Activated T-helper 1 cell treated with anti-CD3 and anti-CD28 coated beads, Interleukin-12 subunit alpha, Interleukin-12 subunit beta, Interleukin-2, Interleukin-4 antibody, amounts not matched to agents 30 ng/mL and 10 ng/mL and 1 ng/mL, durations not matched to agents 14 hours and 24 hours and 36 hours (primary cell): ENCODE data around the gene ABCD2. TPM values are rescaled to one million over a fixed set of nuclear protein-coding genes. Genes with fewer than 3 reads are reported as not detected.
A peak's percentile ranks its signal among the peaks of the same experiment; 100 is the strongest.

Experiments used
- DNase-seq: peaks from one replicate; pipeline ENCODE4 v3.0.0; 2021; ENCODE audit warnings: low spot score
- H3K27ac Mint-ChIP-seq: one replicate; pipeline ENCODE4 v1.8.0; 2021; ENCODE audit warnings: mild to moderate bottlenecking, mixed read lengths
- H3K27me3 Mint-ChIP-seq: one replicate; pipeline ENCODE4 v1.8.0; 2022; ENCODE audit warnings: mild to moderate bottlenecking, moderate library complexity, mixed read lengths; ENCODE audit not compliant: insufficient read depth
- H3K36me3 Mint-ChIP-seq: one replicate; pipeline ENCODE4 v1.8.0; 2021; ENCODE audit warnings: low read depth, mixed read lengths
- H3K4me1 Mint-ChIP-seq: one replicate; pipeline ENCODE4 v1.8.0; 2021; ENCODE audit warnings: low read depth, mixed read lengths
- H3K4me3 Mint-ChIP-seq: one replicate; pipeline ENCODE4 v1.8.0; 2021; ENCODE audit warnings: mild to moderate bottlenecking, moderate library complexity, mixed read lengths
- H3K9me3 Mint-ChIP-seq: one replicate; pipeline ENCODE4 v1.8.0; 2021; ENCODE audit warnings: mixed read lengths
- intact Hi-C: fragments of 100-400 bp; cut with micrococcal nuclease; formaldehyde crosslinking; loops from one replicate; pipeline ENCODE4 v1.15.1; 2024
- total RNA-seq: library from RNA; stranded (reverse); gene quantifications from 2 replicates; pipeline ENCODE4 v1.2.3, GENCODE V29; 2022

ABCD2 gene
- 7.8 and 8.0 TPM in 2 replicates for total RNA-seq

DNA sequence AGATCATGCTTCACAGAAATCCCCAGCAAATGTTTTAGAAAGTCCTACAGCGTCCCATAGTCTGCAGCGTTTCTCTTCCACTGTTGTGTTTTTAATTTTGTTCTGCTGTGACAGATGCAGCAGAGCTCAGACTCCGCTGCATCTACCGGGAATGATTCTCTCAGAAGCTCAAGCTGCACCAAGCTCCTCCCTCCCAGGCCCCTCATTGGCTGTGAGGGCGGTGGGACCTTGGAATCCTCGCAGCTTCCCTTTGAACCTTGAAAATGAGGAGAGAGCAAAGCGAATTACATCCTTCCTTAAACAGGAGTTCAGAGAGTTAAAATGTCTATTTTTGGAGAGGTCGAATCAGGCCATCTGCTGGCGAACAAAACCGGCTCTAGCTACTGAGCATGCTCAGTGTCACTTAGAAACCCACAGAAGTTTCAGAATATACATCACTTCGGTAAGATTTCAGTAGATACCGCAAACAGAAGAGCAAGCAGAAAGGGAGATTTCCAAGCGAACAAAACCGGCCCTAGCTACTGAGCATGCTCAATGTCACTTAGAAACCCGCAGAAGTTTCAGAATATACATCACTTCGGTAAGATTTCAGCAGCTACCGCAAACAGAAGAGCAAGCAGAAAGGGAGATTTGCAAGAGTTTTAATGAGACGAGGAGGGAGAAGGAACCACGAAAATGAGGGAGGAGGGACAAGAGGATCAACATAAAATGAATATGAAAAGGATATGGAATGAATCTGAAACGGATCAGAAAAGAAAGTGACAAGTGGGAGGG lies at the start of gene ABCD2:
ABCD2 (minus strand) TSS at position 144 of the 774 bp plus-strand sequence. CDS start 188 bp downstream, outside the sequence.
- no peak within 1 kb of the TSS for H3K4me3 Mint-ChIP-seq
- H3K9me3 Mint-ChIP-seq = no peaks in the 10 kb centered on the region
- H3K27ac Mint-ChIP-seq = no peak within 1 kb of the TSS
- H3K4me1 Mint-ChIP-seq = peaks cover 38% of the 10 kb centered on the region
- DNase-seq = peak; percentile 78
- peaks cover 3% of the 10 kb centered on the region for H3K36me3 Mint-ChIP-seq
- intact Hi-C loops = loop anchor here (1.0 to 10.0 kb wide), 12 partner anchors 10 to 1305 kb away; partner anchors contain the start of genes ALG10B, CPNE8, KIF21A and SLC2A13
- no peaks in the 10 kb centered on the region for H3K27me3 Mint-ChIP-seq

- H3K4me1 Mint-ChIP-seq = peaks cover 11% of the 10 kb centered on the region
- DNase-seq = no peak
- H3K4me3 Mint-ChIP-seq = no peak overlapping the region
- no peak overlapping the region for H3K27ac Mint-ChIP-seq
- H3K27me3 Mint-ChIP-seq = no peaks in the 10 kb centered on the region
- peaks cover 29% of the 10 kb centered on the region for H3K9me3 Mint-ChIP-seq
- intact Hi-C loops = loop anchor here (5.0 kb wide), 1 partner anchor 33 kb away; a partner anchor contains a TSS
- peaks cover 10% of the 10 kb centered on the region for H3K36me3 Mint-ChIP-seq
Observed at GRCh38 chr12:39660101-39660500, 40.5 kb upstream of the ABCD2 start.

- Mint-ChIP-seq H3K4me3 (no peak overlapping the region), H3K27ac (no peak overlapping the region), H3K36me3 (peaks cover 1% of the 10 kb centered on the region), H3K9me3 (no peaks in the 10 kb centered on the region), H3K4me1 (peaks cover 27% of the 10 kb centered on the region), H3K27me3 (no peaks in the 10 kb centered on the region)
- intact Hi-C loops = no loop called here
- no peak for DNase-seq
Observed at GRCh38 chr12:39647383-39647782, 27.8 kb upstream of the ABCD2 start.

DNA sequence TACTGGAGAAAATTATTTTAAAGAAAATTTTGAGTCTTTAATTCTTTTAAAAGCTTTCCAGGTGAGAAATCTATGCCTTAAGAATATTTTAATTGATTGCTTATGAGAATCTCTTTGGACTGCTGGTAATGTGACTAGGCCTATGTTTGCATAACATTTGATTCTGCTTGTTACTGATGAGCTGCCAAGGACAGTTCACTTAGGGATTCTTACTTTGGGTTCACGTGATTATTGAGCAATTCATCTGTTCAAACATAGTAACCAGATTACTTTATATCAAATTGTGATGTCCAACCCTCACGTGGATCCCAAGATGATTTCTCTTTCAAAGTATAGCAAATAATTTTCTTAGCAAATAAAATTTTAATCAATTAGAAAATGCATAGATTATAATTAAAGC lies 27.4 kb upstream of the ABCD2 start:
- H3K4me3 Mint-ChIP-seq = no peak overlapping the region
- intact Hi-C loops = no loop called here
- H3K27me3 Mint-ChIP-seq = no peaks in the 10 kb centered on the region
- peaks cover 1% of the 10 kb centered on the region for H3K36me3 Mint-ChIP-seq
- H3K4me1 Mint-ChIP-seq = peaks cover 27% of the 10 kb centered on the region
- H3K9me3 Mint-ChIP-seq = no peaks in the 10 kb centered on the region
- DNase-seq = no peak
- no peak overlapping the region for H3K27ac Mint-ChIP-seq

DNA sequence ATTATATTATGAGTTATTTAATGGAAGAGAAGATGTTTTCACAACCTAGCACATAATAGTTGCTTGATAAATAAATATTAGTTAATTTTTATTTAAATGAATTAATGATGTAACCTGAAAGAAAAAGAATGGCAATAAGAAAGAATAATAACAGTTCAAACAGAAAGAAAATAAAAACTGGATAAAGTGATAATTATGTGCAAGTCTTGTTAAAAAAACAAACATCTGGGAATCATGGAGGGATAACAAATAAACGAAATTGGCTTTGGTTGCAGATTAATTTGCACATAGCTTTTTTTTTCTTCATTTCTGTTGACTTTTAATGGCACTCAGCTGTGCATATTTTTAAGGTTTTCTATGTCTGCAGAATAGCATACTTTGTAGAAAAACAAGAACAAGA lies 23.4 kb upstream of the ABCD2 start:
- no peak overlapping the region for H3K27ac Mint-ChIP-seq
- peaks cover 1% of the 10 kb centered on the region for H3K27me3 Mint-ChIP-seq
- no peak overlapping the region for H3K4me3 Mint-ChIP-seq
- DNase-seq = no peak
- intact Hi-C loops = loop anchor here (2.0 kb wide), 1 partner anchor 14 kb away; no protein-coding TSS in a partner anchor
- H3K9me3 Mint-ChIP-seq = no peaks in the 10 kb centered on the region
- H3K36me3 Mint-ChIP-seq = peaks cover 1% of the 10 kb centered on the region
- peaks cover 20% of the 10 kb centered on the region for H3K4me1 Mint-ChIP-seq

DNA sequence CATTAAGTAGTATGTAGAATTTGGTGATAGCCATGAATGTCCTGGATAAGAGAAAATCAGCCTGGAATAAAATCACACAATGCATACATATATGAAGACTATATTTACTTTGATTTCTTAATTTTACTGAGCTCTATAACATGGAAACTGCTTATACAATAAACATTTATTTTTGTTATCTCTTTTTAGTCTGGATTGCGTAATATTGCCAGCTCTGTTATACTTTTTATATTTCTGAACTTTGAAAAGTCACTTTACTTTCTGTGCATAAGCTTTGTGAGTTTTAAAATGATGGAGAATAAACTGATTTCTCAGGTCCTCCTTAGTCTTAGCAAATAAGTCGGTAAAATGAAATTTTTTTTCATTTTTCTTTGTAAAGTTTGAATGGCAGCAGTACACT lies 19.2 kb upstream of the ABCD2 start:
- Mint-ChIP-seq H3K9me3 (no peaks in the 10 kb centered on the region), H3K27me3 (peaks cover 1% of the 10 kb centered on the region), H3K4me1 (no peaks in the 10 kb centered on the region), H3K27ac (no peak overlapping the region), H3K4me3 (no peak overlapping the region), H3K36me3 (peaks cover 3% of the 10 kb centered on the region)
- no peak for DNase-seq
- intact Hi-C loops = no loop called here

DNA sequence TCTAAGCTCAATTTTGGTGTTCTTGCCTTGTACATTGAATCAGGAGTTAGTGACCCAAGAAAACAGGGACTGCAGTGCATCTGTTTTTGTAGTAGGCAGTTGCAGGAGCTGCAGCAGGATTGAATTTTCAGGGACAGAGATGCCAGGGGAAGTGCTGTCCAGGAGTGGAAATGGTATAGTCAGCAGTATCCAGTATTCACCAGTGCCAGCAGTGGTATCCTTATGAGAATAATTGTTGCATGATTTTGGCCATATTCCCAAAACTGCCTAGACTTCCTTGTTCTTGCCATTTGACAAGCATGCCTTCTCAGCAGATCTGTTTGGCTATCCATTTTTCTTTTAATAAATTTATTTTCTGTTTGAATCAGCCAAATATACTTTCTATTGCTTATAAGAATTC lies 18.6 kb upstream of the ABCD2 start:
- Mint-ChIP-seq H3K27me3 (peaks cover 1% of the 10 kb centered on the region), H3K4me3 (no peak overlapping the region), H3K27ac (no peak overlapping the region), H3K36me3 (peaks cover 3% of the 10 kb centered on the region), H3K9me3 (no peaks in the 10 kb centered on the region), H3K4me1 (no peaks in the 10 kb centered on the region)
- intact Hi-C loops = no loop called here
- DNase-seq = no peak

GRCh38 chr12:39632670-39633069 lies 13.1 kb upstream of the ABCD2 start:
- intact Hi-C loops = no loop called here
- Mint-ChIP-seq H3K4me3 (no peak overlapping the region), H3K36me3 (peaks cover 8% of the 10 kb centered on the region), H3K4me1 (peaks cover 30% of the 10 kb centered on the region), H3K9me3 (peaks cover 6% of the 10 kb centered on the region), H3K27me3 (no peaks in the 10 kb centered on the region), H3K27ac (no peak overlapping the region)
- DNase-seq = no peak

DNA sequence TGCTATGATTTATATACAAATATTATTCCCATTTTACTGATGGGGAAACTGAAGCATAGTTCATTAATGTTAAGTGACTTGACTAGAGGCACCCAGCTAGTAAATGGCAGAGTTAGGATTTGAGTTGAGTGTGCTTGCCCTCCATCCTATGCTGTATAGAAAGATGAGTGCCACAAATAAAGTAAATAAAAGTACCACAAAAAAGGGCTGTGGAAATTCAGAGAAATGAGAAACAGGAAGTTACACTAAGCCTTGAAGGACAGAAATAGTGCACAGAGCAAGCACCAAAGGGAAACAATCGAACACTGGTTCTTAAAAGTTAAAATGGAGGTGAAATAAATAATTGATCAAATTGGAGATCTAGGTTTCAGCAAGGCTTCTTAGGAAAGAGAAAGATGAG lies 9.2 kb upstream of the ABCD2 start:
- H3K27me3 Mint-ChIP-seq = no peaks in the 10 kb centered on the region
- peak overlapping the region; percentile 94 for H3K27ac Mint-ChIP-seq
- H3K9me3 Mint-ChIP-seq = peaks cover 6% of the 10 kb centered on the region
- intact Hi-C loops = loop anchor here (1.0 to 10.0 kb wide), 7 partner anchors 8 to 1314 kb away; partner anchors contain the start of genes ALG10B and KIF21A
- H3K4me3 Mint-ChIP-seq = peak overlapping the region; percentile 58
- DNase-seq = no peak
- H3K36me3 Mint-ChIP-seq = peaks cover 8% of the 10 kb centered on the region
- peaks cover 46% of the 10 kb centered on the region for H3K4me1 Mint-ChIP-seq

GRCh38 chr12:39627914-39628313 lies 8.3 kb upstream of the ABCD2 start:
- H3K27ac Mint-ChIP-seq = peak overlapping the region; percentile 90
- intact Hi-C loops = loop anchor here (1.0 to 10.0 kb wide), 6 partner anchors 13 to 1313 kb away; partner anchors contain the start of genes ALG10B and KIF21A
- peaks cover 6% of the 10 kb centered on the region for H3K9me3 Mint-ChIP-seq
- DNase-seq = no peak
- H3K4me3 Mint-ChIP-seq = peak overlapping the region; percentile 66
- peaks cover 46% of the 10 kb centered on the region for H3K4me1 Mint-ChIP-seq
- H3K36me3 Mint-ChIP-seq = peaks cover 8% of the 10 kb centered on the region
- no peaks in the 10 kb centered on the region for H3K27me3 Mint-ChIP-seq

DNA sequence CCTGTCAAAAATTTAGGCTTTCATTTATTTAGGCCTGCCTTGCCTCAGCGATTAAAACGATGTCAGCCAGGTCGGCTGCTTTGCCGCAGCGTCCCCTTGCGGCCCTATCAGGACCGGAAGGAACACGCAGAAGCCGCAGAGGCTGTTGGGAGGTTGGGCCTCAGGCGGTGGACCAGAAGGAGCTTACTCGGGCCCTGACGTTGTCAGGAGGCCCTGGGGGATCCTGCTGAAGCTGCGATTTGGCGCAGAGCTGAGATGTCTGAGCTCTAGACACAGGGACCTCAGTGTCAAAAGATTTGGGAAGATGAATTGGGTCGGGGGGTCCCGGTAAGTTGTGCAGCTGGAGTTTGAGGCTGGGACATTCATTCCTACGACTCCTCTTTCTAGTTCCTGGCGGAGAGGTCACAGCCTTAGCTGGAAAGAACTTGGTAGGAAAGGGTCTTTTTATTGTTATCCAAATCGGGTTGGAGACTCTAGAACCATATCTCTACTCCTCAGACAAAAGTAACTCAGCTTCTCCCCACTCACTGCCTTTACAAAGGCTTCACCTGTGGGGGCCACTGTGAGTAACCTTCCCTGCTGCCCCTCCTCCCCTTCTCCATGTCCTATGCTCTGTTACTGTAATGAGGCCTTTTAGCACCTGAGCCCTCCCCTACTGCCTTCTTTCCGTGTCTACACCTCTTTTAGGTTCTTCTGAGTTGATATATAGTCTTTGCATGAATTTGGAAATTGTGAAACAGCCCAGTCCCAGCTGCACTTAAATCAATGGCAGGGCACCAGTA lies 6.6 kb upstream of the ABCD2 start:
- intact Hi-C loops = loop anchor here (5.0 to 10.0 kb wide), 2 partner anchors 36 to 1311 kb away; partner anchors contain the start of gene ALG10B
- peaks cover 8% of the 10 kb centered on the region for H3K36me3 Mint-ChIP-seq
- no peak for DNase-seq
- no peak overlapping the region for H3K4me3 Mint-ChIP-seq
- H3K27ac Mint-ChIP-seq = peak overlapping the region; percentile 3
- H3K27me3 Mint-ChIP-seq = no peaks in the 10 kb centered on the region
- peaks cover 57% of the 10 kb centered on the region for H3K4me1 Mint-ChIP-seq
- peaks cover 6% of the 10 kb centered on the region for H3K9me3 Mint-ChIP-seq

DNA sequence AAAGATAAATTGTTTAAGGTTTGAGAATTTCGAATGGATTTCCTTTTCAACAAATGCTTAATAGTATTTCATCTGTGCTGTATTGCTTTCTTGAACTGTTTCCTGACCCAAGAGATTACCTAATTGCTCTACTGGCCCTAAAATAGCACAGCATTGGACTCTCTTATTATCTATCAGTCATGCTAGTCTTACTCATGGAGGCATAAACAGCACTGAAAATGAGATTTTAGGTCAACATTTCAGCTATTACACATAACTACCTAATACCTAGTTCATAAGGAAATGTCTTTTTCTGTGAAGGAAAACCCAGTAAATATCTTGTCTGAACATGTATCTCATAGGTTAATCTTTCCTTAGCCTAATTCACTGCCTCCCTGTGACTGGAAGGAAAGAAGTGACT lies 4.3 kb upstream of the ABCD2 start:
- H3K4me1 Mint-ChIP-seq = peaks cover 43% of the 10 kb centered on the region
- no peaks in the 10 kb centered on the region for H3K9me3 Mint-ChIP-seq

More for the DNA sequence above, 4.3 kb upstream of the ABCD2 start:
- Mint-ChIP-seq H3K36me3 (peaks cover 3% of the 10 kb centered on the region), H3K27me3 (no peaks in the 10 kb centered on the region), H3K27ac (no peak overlapping the region), H3K4me3 (no peak overlapping the region)
- DNase-seq = no peak
- intact Hi-C loops = loop anchor here (5.0 to 10.0 kb wide), 2 partner anchors 717 to 1309 kb away; partner anchors contain the start of genes ALG10B and CPNE8
